K562 (cell line): ENCODE results near the gene CD34. TPM values are rescaled to one million over a fixed set of nuclear protein-coding genes. Genes with fewer than 3 reads are reported as not detected.

Source experiments
- CREM ChIP-seq: IDR thresholded peaks from 2 replicates; pipeline ENCODE4 v1.6.1; 2014; ENCODE audit warnings: antibody characterized with exemption, low read depth
- EHMT2 ChIP-seq: fragments of 450-650 bp; IDR thresholded peaks from 2 replicates; pipeline ENCODE4 v1.6.1; 2018; ENCODE audit warnings: antibody characterized with exemption
- HDAC3 ChIP-seq: fragments of 450-650 bp; IDR thresholded peaks from 2 replicates; pipeline ENCODE4 v1.6.1; 2018; ENCODE audit warnings: borderline replicate concordance, mild to moderate bottlenecking, moderate library complexity; ENCODE audit not compliant: partially characterized antibody
- NCOA4 ChIP-seq: fragments of 450-650 bp; IDR thresholded peaks from 2 replicates; pipeline ENCODE4 v1.6.1; 2018; ENCODE audit warnings: mild to moderate bottlenecking; ENCODE audit not compliant: partially characterized antibody
- NFE2 ChIP-seq: IDR thresholded peaks from 2 replicates; pipeline ENCODE4 v1.6.1; 2014; ENCODE audit warnings: antibody characterized with exemption, low read depth
- NFIX ChIP-seq: fragments of 250-450 bp; sonication (Bioruptor Pico); IDR thresholded peaks from 2 replicates; pipeline ENCODE4 v1.4.0; 2020; ENCODE audit warnings: low read depth, mild to moderate bottlenecking, moderate library complexity
- TRIM24 ChIP-seq, 2 experiments: fragments of 450-650 bp; IDR thresholded peaks; 2 replicates each; pipeline ENCODE4 v1.6.1; 2016
- ZNF143 ChIP-seq: sonication (generic); formaldehyde crosslinking; IDR thresholded peaks from 2 replicates; pipeline ENCODE4 v1.9.0; 2022; ENCODE audit warnings: mild to moderate bottlenecking, missing genetic modification reagents
- ZNF175 ChIP-seq: fragments of 200-800 bp; sonication (Bioruptor generic); IDR thresholded peaks from 2 replicates; pipeline ENCODE4 v1.6.1; 2016; ENCODE audit warnings: low read depth, mild to moderate bottlenecking, missing genetic modification characterization, missing compliant biosample characterization
- polyA plus RNA-seq, 8 experiments: library from polyadenylated mRNA; depleted of rRNA in 4 of 8; stranded (reverse) in 5 of 8; unstranded in 3 of 8; fragments of >200 nt; fragmentation: Nextera tagmentation in 2 of 8; fragmentation: Illumina TruSeq in 1 of 8; extraction: Ambion mirVana in 2 of 8; extraction: Trizol in 1 of 8; gene quantifications; 2 replicates each; pipeline versions ENCODE4 v1.2.1 to v1.2.3, GENCODE V29; 2011 to 2014; ENCODE audit warnings: inconsistent platforms in 1 of 8, missing spikeins in 1 of 8
- total RNA-seq, 7 experiments: library from RNA; depleted of rRNA in 6 of 7; stranded (reverse); fragments of >200 nt in 6 of 7; fragmentation: Illumina TruSeq in 2 of 7; extraction: Trizol in 2 of 7; gene quantifications; 2 replicates each; pipeline versions ENCODE4 v1.2.1 to v1.2.3, GENCODE V29; 2011 to 2021; ENCODE audit warnings: low replicate concordance in 1 of 7
- TF ChIP-seq, protein P1 (sequence below): fragments of 450-650 bp; IDR thresholded peaks from 2 replicates; pipeline ENCODE4 v1.6.1; 2016; ENCODE audit warnings: mild to moderate bottlenecking, moderate library complexity
- TF ChIP-seq, protein P2 (sequence below): fragments of 250-450 bp; sonication (Bioruptor Pico); IDR thresholded peaks from 2 replicates; pipeline ENCODE4 v1.5.0; 2020; ENCODE audit warnings: mild to moderate bottlenecking
- TF ChIP-seq, protein P3 (sequence below): fragments of 250-450 bp; sonication (Bioruptor Pico); IDR thresholded peaks from 2 replicates; pipeline ENCODE4 v1.4.0; 2020
- TF ChIP-seq, protein P4 (sequence below): sonication (generic); formaldehyde crosslinking; IDR thresholded peaks from 2 replicates; pipeline ENCODE4 v1.8.0; 2022; ENCODE audit warnings: mild to moderate bottlenecking, low read depth, missing genetic modification reagents
- TF ChIP-seq, protein P5 (sequence below): fragments of 250-450 bp; sonication (Bioruptor Pico); IDR thresholded peaks from 2 replicates; pipeline ENCODE4 v1.8.0; 2022; ENCODE audit warnings: moderate library complexity, mild to moderate bottlenecking, inconsistent platforms

CD34 gene
- total and polyA plus RNA-seq, 9 of the 15 experiments (the other 6 are each of a cell fraction or from before 2014, with no cell fraction given), result not detected

DNA sequence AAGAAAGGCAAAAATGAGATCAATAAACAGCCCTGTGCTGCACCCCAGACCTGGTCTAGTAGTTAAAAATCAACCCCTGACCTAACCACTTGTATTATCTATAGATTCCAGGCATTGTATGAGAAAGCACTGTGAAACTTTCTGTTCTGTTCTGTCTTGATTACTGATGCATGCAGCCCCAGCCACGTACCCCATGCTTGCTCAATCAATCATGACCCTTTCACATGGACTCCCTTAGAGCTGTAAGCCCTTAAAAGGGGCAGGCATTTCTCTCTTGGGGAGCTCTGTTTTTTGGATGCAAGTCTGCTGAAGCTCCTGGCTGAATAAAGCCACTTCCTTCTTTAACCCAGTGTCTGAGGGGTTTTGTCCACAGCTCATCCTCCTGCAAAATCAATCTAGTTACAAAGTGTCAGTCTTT is 24.2 kb upstream of the CD34 start (continued):
- TF ChIP-seq, protein P1, sequence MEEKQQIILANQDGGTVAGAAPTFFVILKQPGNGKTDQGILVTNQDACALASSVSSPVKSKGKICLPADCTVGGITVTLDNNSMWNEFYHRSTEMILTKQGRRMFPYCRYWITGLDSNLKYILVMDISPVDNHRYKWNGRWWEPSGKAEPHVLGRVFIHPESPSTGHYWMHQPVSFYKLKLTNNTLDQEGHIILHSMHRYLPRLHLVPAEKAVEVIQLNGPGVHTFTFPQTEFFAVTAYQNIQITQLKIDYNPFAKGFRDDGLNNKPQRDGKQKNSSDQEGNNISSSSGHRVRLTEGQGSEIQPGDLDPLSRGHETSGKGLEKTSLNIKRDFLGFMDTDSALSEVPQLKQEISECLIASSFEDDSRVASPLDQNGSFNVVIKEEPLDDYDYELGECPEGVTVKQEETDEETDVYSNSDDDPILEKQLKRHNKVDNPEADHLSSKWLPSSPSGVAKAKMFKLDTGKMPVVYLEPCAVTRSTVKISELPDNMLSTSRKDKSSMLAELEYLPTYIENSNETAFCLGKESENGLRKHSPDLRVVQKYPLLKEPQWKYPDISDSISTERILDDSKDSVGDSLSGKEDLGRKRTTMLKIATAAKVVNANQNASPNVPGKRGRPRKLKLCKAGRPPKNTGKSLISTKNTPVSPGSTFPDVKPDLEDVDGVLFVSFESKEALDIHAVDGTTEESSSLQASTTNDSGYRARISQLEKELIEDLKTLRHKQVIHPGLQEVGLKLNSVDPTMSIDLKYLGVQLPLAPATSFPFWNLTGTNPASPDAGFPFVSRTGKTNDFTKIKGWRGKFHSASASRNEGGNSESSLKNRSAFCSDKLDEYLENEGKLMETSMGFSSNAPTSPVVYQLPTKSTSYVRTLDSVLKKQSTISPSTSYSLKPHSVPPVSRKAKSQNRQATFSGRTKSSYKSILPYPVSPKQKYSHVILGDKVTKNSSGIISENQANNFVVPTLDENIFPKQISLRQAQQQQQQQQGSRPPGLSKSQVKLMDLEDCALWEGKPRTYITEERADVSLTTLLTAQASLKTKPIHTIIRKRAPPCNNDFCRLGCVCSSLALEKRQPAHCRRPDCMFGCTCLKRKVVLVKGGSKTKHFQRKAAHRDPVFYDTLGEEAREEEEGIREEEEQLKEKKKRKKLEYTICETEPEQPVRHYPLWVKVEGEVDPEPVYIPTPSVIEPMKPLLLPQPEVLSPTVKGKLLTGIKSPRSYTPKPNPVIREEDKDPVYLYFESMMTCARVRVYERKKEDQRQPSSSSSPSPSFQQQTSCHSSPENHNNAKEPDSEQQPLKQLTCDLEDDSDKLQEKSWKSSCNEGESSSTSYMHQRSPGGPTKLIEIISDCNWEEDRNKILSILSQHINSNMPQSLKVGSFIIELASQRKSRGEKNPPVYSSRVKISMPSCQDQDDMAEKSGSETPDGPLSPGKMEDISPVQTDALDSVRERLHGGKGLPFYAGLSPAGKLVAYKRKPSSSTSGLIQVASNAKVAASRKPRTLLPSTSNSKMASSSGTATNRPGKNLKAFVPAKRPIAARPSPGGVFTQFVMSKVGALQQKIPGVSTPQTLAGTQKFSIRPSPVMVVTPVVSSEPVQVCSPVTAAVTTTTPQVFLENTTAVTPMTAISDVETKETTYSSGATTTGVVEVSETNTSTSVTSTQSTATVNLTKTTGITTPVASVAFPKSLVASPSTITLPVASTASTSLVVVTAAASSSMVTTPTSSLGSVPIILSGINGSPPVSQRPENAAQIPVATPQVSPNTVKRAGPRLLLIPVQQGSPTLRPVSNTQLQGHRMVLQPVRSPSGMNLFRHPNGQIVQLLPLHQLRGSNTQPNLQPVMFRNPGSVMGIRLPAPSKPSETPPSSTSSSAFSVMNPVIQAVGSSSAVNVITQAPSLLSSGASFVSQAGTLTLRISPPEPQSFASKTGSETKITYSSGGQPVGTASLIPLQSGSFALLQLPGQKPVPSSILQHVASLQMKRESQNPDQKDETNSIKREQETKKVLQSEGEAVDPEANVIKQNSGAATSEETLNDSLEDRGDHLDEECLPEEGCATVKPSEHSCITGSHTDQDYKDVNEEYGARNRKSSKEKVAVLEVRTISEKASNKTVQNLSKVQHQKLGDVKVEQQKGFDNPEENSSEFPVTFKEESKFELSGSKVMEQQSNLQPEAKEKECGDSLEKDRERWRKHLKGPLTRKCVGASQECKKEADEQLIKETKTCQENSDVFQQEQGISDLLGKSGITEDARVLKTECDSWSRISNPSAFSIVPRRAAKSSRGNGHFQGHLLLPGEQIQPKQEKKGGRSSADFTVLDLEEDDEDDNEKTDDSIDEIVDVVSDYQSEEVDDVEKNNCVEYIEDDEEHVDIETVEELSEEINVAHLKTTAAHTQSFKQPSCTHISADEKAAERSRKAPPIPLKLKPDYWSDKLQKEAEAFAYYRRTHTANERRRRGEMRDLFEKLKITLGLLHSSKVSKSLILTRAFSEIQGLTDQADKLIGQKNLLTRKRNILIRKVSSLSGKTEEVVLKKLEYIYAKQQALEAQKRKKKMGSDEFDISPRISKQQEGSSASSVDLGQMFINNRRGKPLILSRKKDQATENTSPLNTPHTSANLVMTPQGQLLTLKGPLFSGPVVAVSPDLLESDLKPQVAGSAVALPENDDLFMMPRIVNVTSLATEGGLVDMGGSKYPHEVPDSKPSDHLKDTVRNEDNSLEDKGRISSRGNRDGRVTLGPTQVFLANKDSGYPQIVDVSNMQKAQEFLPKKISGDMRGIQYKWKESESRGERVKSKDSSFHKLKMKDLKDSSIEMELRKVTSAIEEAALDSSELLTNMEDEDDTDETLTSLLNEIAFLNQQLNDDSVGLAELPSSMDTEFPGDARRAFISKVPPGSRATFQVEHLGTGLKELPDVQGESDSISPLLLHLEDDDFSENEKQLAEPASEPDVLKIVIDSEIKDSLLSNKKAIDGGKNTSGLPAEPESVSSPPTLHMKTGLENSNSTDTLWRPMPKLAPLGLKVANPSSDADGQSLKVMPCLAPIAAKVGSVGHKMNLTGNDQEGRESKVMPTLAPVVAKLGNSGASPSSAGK, result no peak
- TF ChIP-seq NFIX (no peak), NFE2 (peak; percentile 75), EHMT2 (peak; percentile 81), NCOA4 (no peak), ZNF143 (CRISPR knock-in tag) (no peak), CREM (peak; percentile 75), HDAC3 (peak; percentile 76), TRIM24 (IDR thresholded peaks at IDR 0.05) (peak; percentile 99), ZNF175 (CRISPR knock-in tag) (peak; percentile 92)
- TF ChIP-seq, protein P2, sequence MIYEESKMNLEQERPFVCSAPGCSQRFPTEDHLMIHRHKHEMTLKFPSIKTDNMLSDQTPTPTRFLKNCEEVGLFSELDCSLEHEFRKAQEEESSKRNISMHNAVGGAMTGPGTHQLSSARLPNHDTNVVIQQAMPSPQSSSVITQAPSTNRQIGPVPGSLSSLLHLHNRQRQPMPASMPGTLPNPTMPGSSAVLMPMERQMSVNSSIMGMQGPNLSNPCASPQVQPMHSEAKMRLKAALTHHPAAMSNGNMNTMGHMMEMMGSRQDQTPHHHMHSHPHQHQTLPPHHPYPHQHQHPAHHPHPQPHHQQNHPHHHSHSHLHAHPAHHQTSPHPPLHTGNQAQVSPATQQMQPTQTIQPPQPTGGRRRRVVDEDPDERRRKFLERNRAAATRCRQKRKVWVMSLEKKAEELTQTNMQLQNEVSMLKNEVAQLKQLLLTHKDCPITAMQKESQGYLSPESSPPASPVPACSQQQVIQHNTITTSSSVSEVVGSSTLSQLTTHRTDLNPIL (CRISPR knock-in tag), result no peak
- TF ChIP-seq, protein P3, sequence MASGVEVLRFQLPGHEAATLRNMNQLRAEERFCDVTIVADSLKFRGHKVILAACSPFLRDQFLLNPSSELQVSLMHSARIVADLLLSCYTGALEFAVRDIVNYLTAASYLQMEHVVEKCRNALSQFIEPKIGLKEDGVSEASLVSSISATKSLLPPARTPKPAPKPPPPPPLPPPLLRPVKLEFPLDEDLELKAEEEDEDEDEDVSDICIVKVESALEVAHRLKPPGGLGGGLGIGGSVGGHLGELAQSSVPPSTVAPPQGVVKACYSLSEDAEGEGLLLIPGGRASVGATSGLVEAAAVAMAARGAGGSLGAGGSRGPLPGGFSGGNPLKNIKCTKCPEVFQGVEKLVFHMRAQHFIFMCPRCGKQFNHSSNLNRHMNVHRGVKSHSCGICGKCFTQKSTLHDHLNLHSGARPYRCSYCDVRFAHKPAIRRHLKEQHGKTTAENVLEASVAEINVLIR (CRISPR knock-in tag), result peak; percentile 55; the same call in 1 of the 2 replicates
- TF ChIP-seq, protein P4, sequence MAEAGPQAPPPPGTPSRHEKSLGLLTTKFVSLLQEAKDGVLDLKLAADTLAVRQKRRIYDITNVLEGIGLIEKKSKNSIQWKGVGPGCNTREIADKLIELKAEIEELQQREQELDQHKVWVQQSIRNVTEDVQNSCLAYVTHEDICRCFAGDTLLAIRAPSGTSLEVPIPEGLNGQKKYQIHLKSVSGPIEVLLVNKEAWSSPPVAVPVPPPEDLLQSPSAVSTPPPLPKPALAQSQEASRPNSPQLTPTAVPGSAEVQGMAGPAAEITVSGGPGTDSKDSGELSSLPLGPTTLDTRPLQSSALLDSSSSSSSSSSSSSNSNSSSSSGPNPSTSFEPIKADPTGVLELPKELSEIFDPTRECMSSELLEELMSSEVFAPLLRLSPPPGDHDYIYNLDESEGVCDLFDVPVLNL, result no peak
- TF ChIP-seq, protein P5, sequence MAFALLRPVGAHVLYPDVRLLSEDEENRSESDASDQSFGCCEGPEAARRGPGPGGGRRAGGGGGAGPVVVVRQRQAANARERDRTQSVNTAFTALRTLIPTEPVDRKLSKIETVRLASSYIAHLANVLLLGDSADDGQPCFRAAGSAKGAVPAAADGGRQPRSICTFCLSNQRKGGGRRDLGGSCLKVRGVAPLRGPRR (CRISPR knock-in tag), result no peak
